GM12874 (cell line): ENCODE results near the gene LRRC25.

Source experiments
- CTCF ChIP-seq: IDR thresholded peaks from 2 replicates; pipeline ENCODE4 v1.5.1; 2011; ENCODE audit warnings: low read depth, mild to moderate bottlenecking, control low read depth, low read length, moderate library complexity; ENCODE audit not compliant: insufficient read depth

The LRRC25 gene

GRCh38 chr19:18399008-18399407 lies 1.6 kb upstream of the LRRC25 start:
- TF ChIP-seq CTCF, result no peak

DNA sequence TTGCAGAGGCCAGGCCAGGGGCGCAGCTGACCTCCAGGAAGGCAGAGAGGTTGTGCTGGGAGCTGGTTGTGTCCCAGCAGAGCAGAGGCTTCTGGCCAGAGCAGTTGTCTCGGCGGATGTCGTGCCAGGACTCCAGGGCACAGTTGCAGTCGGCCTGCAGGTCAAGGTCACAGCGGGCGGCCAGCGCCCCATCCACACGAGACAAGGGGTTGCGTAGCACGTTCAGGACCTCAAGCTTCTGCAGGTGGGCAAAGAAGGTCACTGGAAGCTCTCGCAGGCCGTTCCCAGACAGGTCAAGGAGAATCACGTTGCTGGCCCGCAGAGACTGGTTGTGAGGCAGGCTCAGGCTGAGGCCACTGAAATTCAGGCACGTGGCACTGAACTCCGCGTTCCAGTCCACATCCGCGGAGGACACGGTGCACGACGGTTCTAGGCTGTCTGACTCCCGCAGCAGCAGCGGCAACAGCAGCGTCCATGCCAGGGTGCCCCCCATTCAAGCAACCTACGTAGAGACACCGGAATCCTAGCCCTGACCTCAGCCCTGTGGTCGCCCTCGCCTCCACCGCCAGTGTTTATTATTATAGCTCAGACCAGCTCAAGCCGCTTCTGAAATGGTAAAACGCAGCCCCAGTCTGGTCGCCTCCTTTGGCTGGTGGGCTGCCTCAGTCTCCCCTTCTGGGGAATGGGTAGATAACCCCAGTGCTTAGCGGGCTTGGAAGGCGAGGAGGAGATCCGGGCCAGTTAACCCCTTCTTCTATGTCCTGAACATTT lies 766 bp downstream of the LRRC25 start:
- TF ChIP-seq CTCF, result no peak

DNA sequence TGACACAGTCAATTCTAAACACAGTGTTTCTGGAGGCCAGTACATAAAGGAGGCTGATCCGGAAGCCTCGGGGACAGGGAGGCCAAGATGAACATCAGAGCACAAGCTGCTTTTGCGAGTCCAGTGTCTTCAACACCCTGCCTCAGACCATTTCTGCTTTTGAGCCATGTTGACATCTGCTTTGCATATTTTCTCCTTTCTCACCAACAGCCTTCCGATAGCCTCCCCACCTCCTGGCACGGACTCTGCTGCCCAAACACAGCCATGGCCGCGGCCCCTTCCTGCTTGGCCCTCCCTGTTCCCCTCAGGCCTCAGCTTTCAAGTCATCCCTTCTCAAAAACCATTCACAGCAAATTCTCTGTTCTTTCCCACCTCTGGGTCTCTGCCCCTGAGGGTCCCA lies 3.6 kb downstream of the LRRC25 start:
- TF ChIP-seq CTCF, result no peak

DNA sequence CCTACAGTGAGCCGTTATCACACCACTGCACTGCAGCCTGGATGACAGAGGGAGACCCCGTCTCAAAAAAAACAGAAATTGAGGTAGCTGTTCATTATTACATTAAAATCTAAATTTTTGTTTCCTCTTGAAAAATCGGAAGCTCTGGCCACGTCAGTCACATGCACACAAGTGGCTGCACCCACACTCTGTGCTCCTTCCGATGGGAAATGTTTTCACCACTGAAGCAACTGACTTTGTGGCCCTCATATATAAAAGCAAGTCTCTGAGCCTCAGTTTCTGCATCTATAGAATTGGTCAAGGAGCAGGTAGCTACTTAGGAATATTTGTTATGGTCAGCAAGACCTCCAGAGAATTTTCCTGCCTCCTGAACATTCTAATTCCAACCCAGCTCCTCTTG lies 4.5 kb downstream of the LRRC25 start:
- no peak for TF ChIP-seq CTCF

DNA sequence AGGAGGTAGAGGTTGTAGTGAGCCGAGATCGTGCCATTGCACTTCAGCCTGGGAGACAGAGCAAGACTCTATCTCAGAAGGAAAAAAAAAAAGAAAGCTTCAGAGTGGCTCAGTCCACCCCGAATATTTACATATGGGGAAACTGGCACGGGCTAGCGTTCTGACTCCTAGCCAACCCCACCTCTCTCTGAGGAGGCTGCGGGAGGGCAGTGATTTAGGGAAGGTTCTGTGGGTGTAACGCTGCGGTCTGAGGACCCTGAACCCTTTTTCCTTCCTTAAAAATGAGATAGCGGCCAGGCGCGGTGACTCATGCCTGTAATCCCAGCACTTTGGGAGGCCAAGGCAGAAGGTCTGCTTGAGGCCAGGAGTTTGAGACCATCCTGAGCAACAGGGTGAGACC lies 5.0 kb downstream of the LRRC25 start:
- no peak for TF ChIP-seq CTCF

DNA sequence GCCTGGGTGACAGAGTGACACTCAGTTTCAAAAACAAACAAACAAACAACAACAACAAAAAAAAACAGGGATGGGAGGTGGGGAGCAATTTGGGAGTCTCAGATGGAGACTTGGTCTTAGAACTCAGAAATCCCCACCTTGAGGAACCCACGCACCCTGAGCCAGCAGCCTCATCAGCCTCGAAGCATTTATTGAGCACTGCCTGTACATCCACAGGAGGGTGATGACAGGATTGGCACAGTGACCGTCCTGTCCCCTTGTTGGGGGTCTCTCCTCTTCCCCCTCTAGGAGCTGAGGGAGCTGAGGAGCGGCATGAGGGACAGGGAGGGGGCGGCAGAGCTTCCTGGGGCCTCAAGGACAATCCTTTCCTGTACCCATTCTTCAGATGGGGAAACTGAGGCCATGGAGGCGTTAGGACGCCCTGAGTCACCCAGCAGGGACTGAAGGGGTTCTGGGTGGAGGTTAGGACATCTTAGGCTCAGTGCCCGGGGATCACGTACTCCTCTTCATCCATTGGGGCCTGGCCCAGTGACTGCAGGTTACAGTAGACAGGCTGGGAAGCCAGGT lies 5.8 kb downstream of the LRRC25 start:
- TF ChIP-seq CTCF, result no peak

- TF ChIP-seq CTCF, result no peak
Measured at GRCh38 chr19:18390065-18390907, 7.1 kb downstream of the LRRC25 start.
